Left ventricle myocardium inferior (tissue), 1 donor: ENCODE data around the gene EXOC4. TPM values are rescaled to one million over a fixed set of nuclear protein-coding genes. Genes with fewer than 3 reads are reported as not detected.

Experiments used
- DNase-seq: peaks from one replicate; pipeline ENCODE4 v3.0.0-alpha.2; 2020
- H3K27ac ChIP-seq: fragments of 200-600 bp; replicated peaks from 2 replicates; pipeline ENCODE4 v1.8.0; 2021
- H3K27me3 ChIP-seq: fragments of 200-600 bp; 2 replicates; pipeline ENCODE4 v1.8.0; 2021; ENCODE audit warnings: low read depth
- H3K36me3 ChIP-seq: fragments of 200-600 bp; 2 replicates; pipeline ENCODE4 v1.8.0; 2021
- H3K4me1 ChIP-seq: fragments of 200-600 bp; 2 replicates; pipeline ENCODE4 v1.8.0; 2021
- H3K4me3 ChIP-seq: fragments of 200-600 bp; 2 replicates; pipeline ENCODE4 v1.8.0; 2021; ENCODE audit warnings: mild to moderate bottlenecking, moderate library complexity
- H3K9me3 ChIP-seq: fragments of 200-600 bp; replicated peaks from 2 replicates; pipeline ENCODE4 v1.8.0; 2021
- CTCF ChIP-seq: fragments of 200-600 bp; IDR thresholded peaks from 2 replicates; pipeline ENCODE4 v1.8.0; 2021; ENCODE audit warnings: antibody characterized with exemption, mild to moderate bottlenecking, borderline replicate concordance
- intact Hi-C: fragments of 100-400 bp; cut with micrococcal nuclease; formaldehyde crosslinking; loops from one replicate; pipeline ENCODE4 v1.11.0; 2022
- total RNA-seq: library from RNA; stranded (reverse); fragmentation: NEBNext Ultra II Directional; extraction: Animal tissue kit (Norgen Biotek cat#: 25700); gene quantifications from one replicate; pipeline ENCODE4 v1.2.1, GENCODE V29; 2021
- donor health status: DM: no; HTN: yes; CAD: no; lungs with severe emphysema.

The EXOC4 gene
- total RNA-seq, 1 donor from 2014 or later: 33.8 TPM

- H3K27me3 ChIP-seq: no peaks in the 10 kb centered on the region
- H3K4me1 ChIP-seq: no peaks in the 10 kb centered on the region
- DNase-seq: no peak
- no peaks in the 10 kb centered on the region for H3K36me3 ChIP-seq
- no peak overlapping the region for H3K4me3 ChIP-seq
- H3K27ac ChIP-seq: no peak overlapping the region
- TF ChIP-seq CTCF: no peak
- peaks cover 16% of the 10 kb centered on the region for H3K9me3 ChIP-seq
- intact Hi-C loops: no loop called here
Observed at GRCh38 chr7:133646472-133647315, 393.8 kb downstream of the EXOC4 start.

- peaks cover under 1% of the 10 kb centered on the region for H3K9me3 ChIP-seq
- H3K27ac ChIP-seq: no peak overlapping the region
- H3K36me3 ChIP-seq: no peaks in the 10 kb centered on the region
- H3K27me3 ChIP-seq: no peaks in the 10 kb centered on the region
- TF ChIP-seq CTCF: no peak
- peaks cover 6% of the 10 kb centered on the region for H3K4me1 ChIP-seq
- H3K4me3 ChIP-seq: no peak overlapping the region
- DNase-seq: no peak
- intact Hi-C loops: no loop called here
Observed at GRCh38 chr7:133649593-133649992, 396.7 kb downstream of the EXOC4 start.

GRCh38 chr7:133650069-133650468 is 397.2 kb downstream of the EXOC4 start:
- TF ChIP-seq CTCF: no peak
- Histone ChIP-seq H3K9me3 (no peaks in the 10 kb centered on the region), H3K27ac (no peak overlapping the region), H3K36me3 (no peaks in the 10 kb centered on the region), H3K27me3 (no peaks in the 10 kb centered on the region), H3K4me3 (no peak overlapping the region), H3K4me1 (peaks cover 6% of the 10 kb centered on the region)
- DNase-seq: no peak
- intact Hi-C loops: no loop called here

GRCh38 chr7:133650487-133651300 is 397.8 kb downstream of the EXOC4 start:
- Histone ChIP-seq H3K27me3 (no peaks in the 10 kb centered on the region), H3K4me1 (peaks cover 6% of the 10 kb centered on the region), H3K4me3 (no peak overlapping the region), H3K36me3 (no peaks in the 10 kb centered on the region), H3K9me3 (no peaks in the 10 kb centered on the region), H3K27ac (no peak overlapping the region)
- no peak for TF ChIP-seq CTCF
- DNase-seq: no peak
- intact Hi-C loops: no loop called here

- Histone ChIP-seq H3K4me3 (no peak overlapping the region), H3K4me1 (peaks cover 6% of the 10 kb centered on the region), H3K27me3 (no peaks in the 10 kb centered on the region), H3K27ac (no peak overlapping the region), H3K36me3 (no peaks in the 10 kb centered on the region), H3K9me3 (no peaks in the 10 kb centered on the region)
- TF ChIP-seq CTCF: no peak
- DNase-seq: no peak
- intact Hi-C loops: no loop called here
Observed at GRCh38 chr7:133652547-133652946, 399.7 kb downstream of the EXOC4 start.
